Breast epithelium (tissue), 4 donors: ENCODE measurements around the gene CBX5. TPM values are rescaled to one million over a fixed set of nuclear protein-coding genes. Genes with fewer than 3 reads are reported as not detected.

Source experiments
- DNase-seq, 2 donors: peaks; one replicate each; pipeline ENCODE4 v3.0.0-alpha.2; 2019; ENCODE audit warnings: low spot score in 2 of 2
- H3K27ac ChIP-seq, 2 donors: fragments of 200-600 bp; sonication (generic) in 1 of 2; one replicate each; pipeline ENCODE4 v1.5.1; 2016 to 2019; ENCODE audit warnings: mild to moderate bottlenecking in 1 of 2
- H3K27me3 ChIP-seq, 2 donors: fragments of 200-600 bp; sonication (generic) in 1 of 2; one replicate each; pipeline versions ENCODE4 v1.5.1 to v1.6.0; 2017 to 2019; ENCODE audit warnings: control low read depth in 1 of 2, mild to moderate bottlenecking in 1 of 2
- H3K36me3 ChIP-seq: fragments of 200-600 bp; one replicate; pipeline ENCODE4 v1.5.1; 2019
- H3K4me1 ChIP-seq, 2 donors: fragments of 200-600 bp; sonication (generic); one replicate each; pipeline ENCODE4 v1.5.1; 2016 to 2019; ENCODE audit warnings: control low read depth in 1 of 2
- H3K4me3 ChIP-seq, 3 donors: fragments of 200-600 bp; sonication (generic); 1 replicate in 2 of 3; 2 replicates in 1 of 3; pipeline ENCODE4 v1.5.1; 2016 to 2019; ENCODE audit warnings: mild to moderate bottlenecking in 3 of 3, moderate library complexity in 2 of 3
- H3K9me3 ChIP-seq, 2 donors: fragments of 200-600 bp; sonication (generic) in 1 of 2; one replicate each; pipeline ENCODE4 v1.5.1; 2016 to 2019; ENCODE audit warnings: control low read depth in 1 of 2
- POLR2A ChIP-seq: fragments of 450-650 bp; IDR thresholded peaks from one replicate; pipeline ENCODE4 v1.6.1; 2016; ENCODE audit warnings: antibody characterized with exemption, mild to moderate bottlenecking, moderate library complexity
- POLR2AphosphoS5 ChIP-seq, 3 donors: sonication (generic); formaldehyde crosslinking; IDR thresholded peaks; one replicate each; pipeline ENCODE4 v1.6.1; 2017; ENCODE audit warnings: antibody characterized with exemption in 3 of 3
- intact Hi-C: fragments of 100-400 bp; cut with DNase I; formaldehyde crosslinking; loops from one replicate; pipeline ENCODE4 v1.15.1; 2023; ENCODE audit warnings: low total_unique reads
- total RNA-seq, 3 donors: library from RNA; depleted of rRNA; stranded (reverse); fragments of >200 nt; gene quantifications; one replicate each; pipeline ENCODE4 v1.1.0, GENCODE V29; 2016
- TF ChIP-seq, protein P1 (sequence below), 3 donors: fragments of 450-650 bp; IDR thresholded peaks; one replicate each; pipeline ENCODE4 v1.5.1; 2016 to 2017; ENCODE audit warnings: antibody characterized with exemption in 3 of 3, mild to moderate bottlenecking in 3 of 3, moderate library complexity in 3 of 3

CBX5 gene
- total RNA-seq, 3 donors from 2014 or later, result 22.4 to 45.8 (median 31.8) TPM

DNA sequence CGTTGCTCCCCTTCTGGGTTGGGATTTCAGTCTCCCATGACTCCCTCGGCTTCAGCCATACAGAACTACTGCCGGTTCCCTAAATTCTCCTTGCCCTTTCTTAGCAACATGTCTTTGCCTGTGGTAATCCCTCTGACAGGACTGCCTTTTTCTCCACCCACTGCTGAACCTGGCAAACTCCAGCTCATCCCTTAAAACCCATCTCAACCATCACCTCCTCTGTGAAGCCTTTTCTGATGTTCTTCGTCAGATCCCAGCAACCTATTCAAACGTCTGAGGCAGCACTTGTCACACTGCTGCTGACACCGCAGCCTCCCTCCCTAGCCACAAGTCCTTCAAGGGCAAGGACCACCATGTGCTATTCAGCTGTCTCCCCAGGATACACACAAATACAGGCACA, 80.9 kb downstream of the CBX5 start:
- no peak for DNase-seq
- H3K27ac ChIP-seq, result no peak overlapping the region
- intact Hi-C loops, result no loop called here
- H3K4me1 ChIP-seq, result no peaks in the 10 kb centered on the region
- no peaks in the 10 kb centered on the region for H3K36me3 ChIP-seq
- no peak overlapping the region for H3K4me3 ChIP-seq
- no peaks in the 10 kb centered on the region for H3K27me3 ChIP-seq
- H3K9me3 ChIP-seq, result no peaks in the 10 kb centered on the region
- TF ChIP-seq POLR2AphosphoS5 (IDR thresholded peaks at IDR 0.05) (no peak), POLR2A (no peak)
- TF ChIP-seq, protein P1, sequence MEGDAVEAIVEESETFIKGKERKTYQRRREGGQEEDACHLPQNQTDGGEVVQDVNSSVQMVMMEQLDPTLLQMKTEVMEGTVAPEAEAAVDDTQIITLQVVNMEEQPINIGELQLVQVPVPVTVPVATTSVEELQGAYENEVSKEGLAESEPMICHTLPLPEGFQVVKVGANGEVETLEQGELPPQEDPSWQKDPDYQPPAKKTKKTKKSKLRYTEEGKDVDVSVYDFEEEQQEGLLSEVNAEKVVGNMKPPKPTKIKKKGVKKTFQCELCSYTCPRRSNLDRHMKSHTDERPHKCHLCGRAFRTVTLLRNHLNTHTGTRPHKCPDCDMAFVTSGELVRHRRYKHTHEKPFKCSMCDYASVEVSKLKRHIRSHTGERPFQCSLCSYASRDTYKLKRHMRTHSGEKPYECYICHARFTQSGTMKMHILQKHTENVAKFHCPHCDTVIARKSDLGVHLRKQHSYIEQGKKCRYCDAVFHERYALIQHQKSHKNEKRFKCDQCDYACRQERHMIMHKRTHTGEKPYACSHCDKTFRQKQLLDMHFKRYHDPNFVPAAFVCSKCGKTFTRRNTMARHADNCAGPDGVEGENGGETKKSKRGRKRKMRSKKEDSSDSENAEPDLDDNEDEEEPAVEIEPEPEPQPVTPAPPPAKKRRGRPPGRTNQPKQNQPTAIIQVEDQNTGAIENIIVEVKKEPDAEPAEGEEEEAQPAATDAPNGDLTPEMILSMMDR (IDR thresholded peaks at IDR 0.05), result no peak

DNA sequence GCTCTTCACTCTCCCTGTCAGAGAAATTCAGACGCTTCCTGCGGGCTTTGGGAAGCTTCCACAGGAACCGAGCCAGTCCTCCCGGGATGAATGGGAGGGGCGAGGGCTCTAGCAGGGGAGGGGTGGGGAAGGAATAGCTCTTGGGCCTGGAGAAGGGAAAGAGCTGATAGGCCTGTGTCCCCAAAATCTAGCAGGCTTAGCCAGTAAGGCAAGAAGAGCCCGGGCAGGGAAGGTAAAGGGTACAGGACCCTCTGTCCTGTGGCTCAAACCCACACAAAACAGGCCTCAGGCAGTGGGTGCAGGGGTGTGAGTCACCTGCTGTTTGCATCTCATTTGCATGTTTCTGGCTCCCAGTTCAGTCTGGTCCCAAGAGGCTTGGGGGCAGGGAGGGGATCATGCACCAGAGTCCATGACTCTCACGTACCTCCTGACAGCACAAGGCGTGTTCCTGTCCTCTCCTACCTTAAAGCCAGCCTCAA, 82.5 kb downstream of the CBX5 start:
- no peaks in the 10 kb centered on the region for H3K9me3 ChIP-seq
- no peak overlapping the region for H3K4me3 ChIP-seq
- H3K4me1 ChIP-seq, result no peaks in the 10 kb centered on the region
- H3K36me3 ChIP-seq, result no peaks in the 10 kb centered on the region
- TF ChIP-seq POLR2AphosphoS5 (IDR thresholded peaks at IDR 0.05) (no peak), POLR2A (no peak)
- TF ChIP-seq, protein P1 (IDR thresholded peaks at IDR 0.05), result no peak
- H3K27ac ChIP-seq, result no peak overlapping the region
- no peak for DNase-seq
- intact Hi-C loops, result no loop called here
- no peaks in the 10 kb centered on the region for H3K27me3 ChIP-seq

DNA sequence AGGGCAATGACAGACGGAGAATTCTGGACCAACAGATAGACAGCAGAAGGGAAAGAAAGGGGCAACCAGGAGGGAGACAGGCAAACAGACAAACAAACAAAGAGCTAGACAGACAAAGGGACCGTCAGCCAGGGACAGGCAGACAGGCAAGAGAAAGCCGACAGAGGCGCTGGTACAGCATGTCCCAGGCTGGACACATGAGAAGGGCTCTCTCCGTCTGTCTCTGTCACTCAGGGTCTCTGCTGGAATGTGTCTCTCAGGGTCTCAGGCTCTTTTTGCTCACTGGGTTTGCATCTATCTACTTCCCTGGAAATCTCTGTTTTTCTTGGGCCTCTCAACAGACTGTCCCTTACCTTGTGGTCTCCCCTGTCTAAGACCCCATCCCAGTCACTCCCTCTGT, 82.9 kb downstream of the CBX5 start:
- H3K4me1 ChIP-seq, result no peaks in the 10 kb centered on the region
- no peak for DNase-seq
- intact Hi-C loops, result no loop called here
- no peak overlapping the region for H3K27ac ChIP-seq
- no peak overlapping the region for H3K4me3 ChIP-seq
- H3K27me3 ChIP-seq, result no peaks in the 10 kb centered on the region
- no peaks in the 10 kb centered on the region for H3K36me3 ChIP-seq
- TF ChIP-seq, protein P1 (IDR thresholded peaks at IDR 0.05), result no peak
- TF ChIP-seq POLR2A (no peak), POLR2AphosphoS5 (IDR thresholded peaks at IDR 0.05) (no peak)
- no peaks in the 10 kb centered on the region for H3K9me3 ChIP-seq

- TF ChIP-seq, protein P1 (IDR thresholded peaks at IDR 0.05), result no peak
- TF ChIP-seq POLR2A, result no peak
- TF ChIP-seq POLR2AphosphoS5 (IDR thresholded peaks at IDR 0.05), result no peak
Observed at GRCh38 chr12:54196396-54196795, 83.5 kb downstream of the CBX5 start.

DNA sequence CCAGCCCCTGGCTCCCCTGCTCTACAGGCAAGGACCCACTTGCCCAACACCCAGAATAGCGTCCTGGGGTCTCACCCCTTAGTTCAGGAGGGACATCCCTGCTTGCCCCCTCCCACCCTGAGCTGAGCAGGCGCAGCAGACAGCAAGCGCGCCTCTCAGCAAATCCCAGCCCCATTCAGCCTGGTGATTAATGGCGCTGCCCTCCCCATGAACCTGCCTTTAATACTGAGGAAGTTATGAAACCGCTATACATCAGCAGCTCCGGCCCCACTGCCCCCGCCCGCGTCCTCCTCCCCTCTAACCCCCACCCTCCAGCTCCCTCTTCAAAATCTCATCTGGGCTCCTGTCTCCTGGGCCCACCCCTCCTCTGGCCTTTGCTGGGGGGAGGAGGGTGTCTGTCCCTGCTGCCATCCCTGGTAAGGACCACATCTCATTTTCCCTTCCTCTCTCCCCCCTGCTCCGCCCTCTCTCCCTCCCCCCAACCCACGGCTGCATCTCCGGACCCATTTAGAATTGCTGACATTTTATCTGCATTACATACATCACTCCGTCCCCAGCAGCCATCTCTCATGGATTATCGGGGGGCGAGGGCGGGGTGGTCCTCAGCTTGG, 84.1 kb downstream of the CBX5 start:
- Histone ChIP-seq H3K27me3 (no peaks in the 10 kb centered on the region), H3K9me3 (no peaks in the 10 kb centered on the region), H3K36me3 (no peaks in the 10 kb centered on the region), H3K4me1 (no peaks in the 10 kb centered on the region), H3K4me3 (no peak overlapping the region), H3K27ac (no peak overlapping the region)
- TF ChIP-seq POLR2AphosphoS5 (IDR thresholded peaks at IDR 0.05), result no peak
- no peak for TF ChIP-seq POLR2A
- TF ChIP-seq, protein P1 (IDR thresholded peaks at IDR 0.05), result no peak
- no peak for DNase-seq
- intact Hi-C loops, result no loop called here

More at GRCh38 chr12:54196396-54196795, 83.5 kb downstream of the CBX5 start:
- no peak for DNase-seq
- Histone ChIP-seq H3K36me3 (no peaks in the 10 kb centered on the region), H3K4me3 (no peak overlapping the region), H3K4me1 (no peaks in the 10 kb centered on the region), H3K27ac (no peak overlapping the region), H3K9me3 (no peaks in the 10 kb centered on the region), H3K27me3 (no peaks in the 10 kb centered on the region)
- intact Hi-C loops, result no loop called here
